AG08395 (cell line): ENCODE measurements around the gene C2orf92.

ENCODE experiments used
- DNase-seq: peaks from one replicate; pipeline ENCODE4 v3.0.0; 2012; ENCODE audit warnings: mixed read lengths, low spot score

The C2orf92 gene

DNA sequence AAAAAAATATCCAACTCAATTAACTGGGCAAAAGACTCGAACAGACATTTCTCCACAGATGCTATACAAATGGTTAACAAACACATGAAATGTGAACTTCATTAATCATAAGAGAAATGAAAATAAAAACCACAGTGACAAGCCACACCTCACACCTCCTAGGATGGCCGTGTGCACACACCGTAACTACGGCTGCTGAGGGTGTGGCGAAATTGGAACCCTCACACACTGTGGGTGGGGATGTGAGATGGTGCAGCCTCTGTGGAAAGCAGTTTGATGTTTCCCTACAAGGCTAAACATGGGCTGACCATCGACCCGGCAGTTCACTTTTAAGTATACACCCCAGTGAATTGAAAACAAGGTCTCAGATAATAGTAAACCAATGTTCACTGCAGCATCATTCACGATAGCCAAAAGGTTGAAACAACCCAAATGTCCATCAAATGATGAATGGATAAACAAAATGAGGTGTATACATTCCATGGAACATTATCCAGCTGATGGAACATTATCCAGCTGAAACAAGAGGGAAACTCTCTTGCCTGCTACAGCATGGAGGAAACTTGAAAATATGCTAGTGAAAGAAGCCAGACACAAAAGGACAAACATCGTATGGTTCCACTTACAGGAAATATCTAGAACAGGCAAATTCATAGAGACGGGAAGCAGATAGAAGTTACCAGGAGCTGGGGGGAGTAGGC, 76.1 kb downstream of the C2orf92 start:
- DNase-seq: no peak

- DNase-seq: no peak
Measured at GRCh38 chr2:97747285-97747684, 77.8 kb downstream of the C2orf92 start.

DNA sequence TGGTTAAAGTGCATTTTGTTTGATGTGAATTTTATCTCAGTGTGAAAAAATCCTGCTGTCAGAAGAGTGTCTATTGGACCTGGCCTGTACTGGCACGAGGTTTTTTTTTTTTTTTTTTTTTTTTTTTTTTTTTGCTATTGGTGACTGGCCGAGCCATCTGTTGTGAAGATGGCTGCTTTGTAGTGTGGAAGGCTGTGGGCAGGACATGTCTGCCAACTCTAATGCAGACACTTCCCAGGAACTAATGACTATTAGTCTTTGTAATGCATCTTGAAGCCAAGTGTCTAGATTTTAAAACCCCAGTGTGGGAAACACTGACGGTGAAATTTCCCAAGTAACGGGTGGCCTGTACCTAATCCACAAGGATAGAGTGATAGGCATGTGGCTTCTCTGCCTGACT, 78.2 kb downstream of the C2orf92 start:
- DNase-seq: peak; percentile 75

GRCh38 chr2:97749581-97749980, 80.1 kb downstream of the C2orf92 start:
- DNase-seq: no peak

GRCh38 chr2:97750017-97750416, 80.5 kb downstream of the C2orf92 start:
- DNase-seq: no peak

DNA sequence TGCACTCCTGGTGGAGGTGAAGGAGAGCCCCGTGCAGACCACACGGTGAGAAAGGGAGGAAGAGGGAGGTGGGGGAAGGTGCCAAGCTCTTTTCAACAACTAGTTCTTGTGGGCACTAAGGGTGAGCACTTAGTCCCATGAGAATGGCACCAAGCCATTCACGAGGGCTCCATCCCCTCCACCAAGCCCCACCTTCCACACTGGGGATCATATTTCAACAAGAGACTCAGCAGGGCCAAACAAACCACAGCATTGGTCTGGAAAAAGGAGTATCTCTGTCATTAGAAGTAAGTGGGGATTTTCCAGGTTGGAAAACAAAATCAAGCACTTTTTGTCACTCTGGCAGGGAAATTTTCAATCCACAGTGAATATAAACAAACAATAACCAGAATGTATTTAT, 82.2 kb downstream of the C2orf92 start:
- DNase-seq: no peak
